H4 (cell line): ENCODE data around the gene CFAP54. TPM values are rescaled to one million over a fixed set of nuclear protein-coding genes. Genes with fewer than 3 reads are reported as not detected.
A peak's percentile ranks its signal among the peaks of the same experiment; 100 is the strongest.

Experiments used
- DNase-seq: peaks from one replicate; pipeline ENCODE4 v3.0.0-alpha.2; 2015; ENCODE audit warnings: low spot score
- total RNA-seq: library from RNA; depleted of rRNA; stranded (reverse); fragments of >200 nt; shearing (Covaris generic); gene quantifications from 2 replicates; pipeline ENCODE4 v1.2.3, GENCODE V29; 2014

CFAP54 gene
- total RNA-seq, 1 experiment from 2014 or later: 0.64 TPM

GRCh38 chr12:96743606-96744005, 254.2 kb downstream of the CFAP54 start:
- DNase-seq: no peak

DNA sequence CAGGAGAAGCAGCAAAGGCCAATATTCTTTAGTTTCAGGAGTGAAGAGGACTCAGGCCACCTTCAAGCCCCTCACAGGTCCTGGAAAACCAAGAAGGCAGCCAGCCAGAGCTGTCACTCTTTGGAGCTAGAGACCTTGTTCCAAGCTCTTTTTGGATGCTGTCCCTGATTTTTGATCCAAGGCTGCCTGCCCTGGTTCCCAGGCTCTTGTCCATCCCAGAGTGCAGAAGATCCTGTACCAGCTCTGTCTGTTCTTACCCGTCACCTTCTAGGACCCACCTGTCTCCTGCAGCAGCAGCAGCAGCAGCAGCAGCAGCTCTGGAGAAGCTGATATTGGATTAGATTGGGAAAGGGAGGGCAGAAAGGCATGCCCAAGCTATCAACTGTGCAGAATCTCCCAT, 260.6 kb downstream of the CFAP54 start:
- no peak for DNase-seq

DNA sequence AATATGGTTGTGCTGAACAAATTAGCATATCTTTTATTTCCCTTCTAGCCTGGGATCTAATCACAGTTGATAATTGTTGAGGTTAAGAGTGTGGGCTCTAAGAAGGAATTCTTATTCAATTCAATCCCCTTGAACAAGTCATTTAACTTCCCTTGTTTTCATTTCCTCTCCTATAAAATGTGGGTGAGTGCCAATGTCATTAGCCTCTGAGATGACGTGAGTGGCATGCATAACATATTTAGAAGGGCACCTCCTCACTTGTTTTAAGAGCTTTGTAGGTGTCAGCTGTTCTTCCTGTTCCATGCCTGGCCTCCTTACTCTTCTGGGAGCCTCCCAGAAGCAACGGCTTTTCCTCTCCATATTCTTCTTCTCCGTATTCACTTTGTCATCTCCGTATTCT, 262.2 kb downstream of the CFAP54 start:
- DNase-seq: no peak

- no peak for DNase-seq
Observed at GRCh38 chr12:96752211-96752610, 262.8 kb downstream of the CFAP54 start.

- DNase-seq: no peak
Observed at GRCh38 chr12:96766232-96766631, 276.9 kb downstream of the CFAP54 start.

- DNase-seq: no peak
Observed at GRCh38 chr12:96769400-96769799, 280.0 kb downstream of the CFAP54 start.

- DNase-seq: no peak
Observed at GRCh38 chr12:96770219-96771102, 281.1 kb downstream of the CFAP54 start.

- no peak for DNase-seq
Observed at GRCh38 chr12:96773031-96773430, 283.7 kb downstream of the CFAP54 start.

GRCh38 chr12:96774496-96775256, 285.3 kb downstream of the CFAP54 start:
- DNase-seq: no peak

DNA sequence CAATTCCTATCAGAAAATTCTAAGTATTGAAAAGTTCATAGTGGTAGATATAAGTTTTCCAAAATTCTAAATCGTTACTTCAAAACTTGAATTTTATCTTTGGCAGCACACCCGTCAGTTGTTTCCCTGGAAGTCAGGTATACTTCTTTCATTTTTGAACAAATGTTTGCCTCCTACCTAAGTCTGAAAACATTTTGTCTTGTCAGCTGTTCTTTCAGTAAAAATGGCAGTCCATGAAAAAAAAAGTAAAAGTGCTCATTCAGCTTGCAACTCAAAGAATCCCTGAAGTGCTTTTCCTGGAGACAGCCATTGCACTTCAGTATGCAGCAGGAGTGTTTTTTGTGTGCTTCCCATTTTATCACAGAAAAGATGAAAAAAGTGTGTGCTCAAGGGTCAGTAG, 287.5 kb downstream of the CFAP54 start:
- no peak for DNase-seq

DNA sequence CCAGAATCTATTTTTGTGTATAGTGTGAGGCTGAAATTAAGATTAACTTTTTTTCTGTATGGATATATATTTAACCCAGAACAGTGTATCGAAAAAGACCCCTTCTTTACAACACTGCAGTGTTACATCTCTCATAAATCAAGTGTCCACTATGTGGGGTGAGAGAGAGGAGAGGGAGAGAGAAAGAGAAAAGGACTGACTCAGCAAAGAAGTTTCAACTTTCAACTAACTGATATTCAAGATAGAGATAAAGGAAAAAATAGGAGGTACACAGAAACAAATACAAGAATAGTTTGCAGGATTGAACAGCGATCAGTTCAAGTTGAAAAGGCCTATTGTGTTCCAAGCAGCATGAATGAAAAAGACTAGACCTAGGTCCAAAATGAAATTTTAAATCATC, 291.0 kb downstream of the CFAP54 start:
- DNase-seq: no peak

- no peak for DNase-seq
Observed at GRCh38 chr12:96786791-96787190, 297.4 kb downstream of the CFAP54 start.

- no peak for DNase-seq
Observed at GRCh38 chr12:96803969-96804368, 314.6 kb downstream of the CFAP54 start.

DNA sequence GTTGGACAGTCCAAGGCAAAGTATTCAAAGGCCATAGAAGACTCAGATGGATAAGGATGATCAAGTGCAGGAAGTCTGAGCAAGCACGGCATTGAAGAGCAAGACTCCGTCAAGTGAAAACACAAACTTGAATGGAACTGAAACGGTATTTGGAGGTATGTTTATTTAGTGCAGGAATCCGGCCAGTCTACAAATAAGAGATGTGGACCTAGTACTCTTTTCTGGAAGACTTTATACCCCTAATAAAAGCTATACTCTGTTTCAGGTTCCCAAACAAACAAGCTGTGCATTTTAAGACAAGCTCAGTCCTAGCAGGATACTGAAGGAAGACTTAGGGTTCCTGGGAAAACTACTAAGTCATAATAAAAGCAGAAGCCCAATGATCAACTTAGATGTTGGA, 316.9 kb downstream of the CFAP54 start:
- no peak for DNase-seq

GRCh38 chr12:96807741-96808140, 318.4 kb downstream of the CFAP54 start:
- no peak for DNase-seq

DNA sequence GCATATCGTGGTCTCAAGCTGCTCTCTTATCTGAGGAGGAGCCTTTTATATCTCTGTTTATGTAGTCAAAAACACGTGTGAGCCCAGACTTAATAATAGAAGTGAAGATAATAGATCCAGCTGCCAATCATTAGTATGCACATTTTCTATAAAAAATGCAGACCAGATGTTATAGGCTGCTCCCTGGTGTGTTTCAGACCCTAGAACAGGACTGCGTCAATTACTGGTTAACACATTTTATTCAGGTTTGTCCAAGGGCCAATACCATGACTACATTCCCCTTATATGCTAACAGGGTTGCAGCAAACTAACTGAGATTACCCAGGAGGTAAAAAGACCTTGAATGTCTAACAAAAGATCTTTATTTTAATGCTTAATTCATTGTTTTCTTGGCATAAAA, 319.2 kb downstream of the CFAP54 start:
- DNase-seq: no peak

GRCh38 chr12:96809522-96809921, 320.1 kb downstream of the CFAP54 start:
- no peak for DNase-seq

- no peak for DNase-seq
Observed at GRCh38 chr12:96810057-96810456, 320.7 kb downstream of the CFAP54 start.

- DNase-seq: no peak
Observed at GRCh38 chr12:96810477-96810876, 321.1 kb downstream of the CFAP54 start.

DNA sequence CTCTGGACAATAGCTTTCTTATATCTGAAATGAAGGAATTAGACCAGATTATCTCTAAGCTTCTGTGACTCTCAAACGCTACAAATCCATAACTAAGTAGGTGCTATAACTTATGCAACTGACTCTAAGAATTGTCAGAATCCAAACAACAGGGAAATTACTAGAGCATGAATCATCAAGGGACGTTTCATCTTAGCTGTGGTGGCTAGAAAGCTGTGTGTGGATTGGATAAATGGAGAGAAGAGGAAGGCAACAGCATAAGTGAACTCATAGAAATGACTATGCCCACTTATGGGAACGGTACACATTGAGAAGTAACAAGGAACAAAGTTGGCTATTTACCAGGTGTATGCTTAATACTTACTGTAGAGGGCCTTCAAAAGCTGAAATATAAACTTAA, 321.7 kb downstream of the CFAP54 start:
- peak; percentile 80 for DNase-seq

DNA sequence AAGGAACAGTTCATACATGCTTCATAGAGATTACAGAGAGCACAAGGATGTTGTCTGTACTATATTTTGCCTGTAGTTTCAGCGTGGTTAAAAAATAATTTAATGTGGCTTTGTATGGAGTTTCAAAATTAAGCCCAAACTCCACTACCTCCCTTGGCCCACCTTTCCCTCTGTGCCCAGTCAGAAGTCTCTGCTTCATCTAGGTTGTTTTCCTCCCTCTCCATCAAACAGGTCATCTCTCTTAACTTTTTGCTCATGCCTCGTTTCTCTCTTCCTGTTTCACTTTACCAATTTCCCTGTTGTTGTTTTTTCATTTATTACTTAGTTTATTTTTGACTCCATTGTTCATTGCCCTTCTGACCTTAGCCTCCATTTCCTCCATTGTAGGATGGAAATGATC, 322.8 kb downstream of the CFAP54 start:
- no peak for DNase-seq

GRCh38 chr12:96814200-96814599, 324.8 kb downstream of the CFAP54 start:
- peak; percentile 11 for DNase-seq

DNA sequence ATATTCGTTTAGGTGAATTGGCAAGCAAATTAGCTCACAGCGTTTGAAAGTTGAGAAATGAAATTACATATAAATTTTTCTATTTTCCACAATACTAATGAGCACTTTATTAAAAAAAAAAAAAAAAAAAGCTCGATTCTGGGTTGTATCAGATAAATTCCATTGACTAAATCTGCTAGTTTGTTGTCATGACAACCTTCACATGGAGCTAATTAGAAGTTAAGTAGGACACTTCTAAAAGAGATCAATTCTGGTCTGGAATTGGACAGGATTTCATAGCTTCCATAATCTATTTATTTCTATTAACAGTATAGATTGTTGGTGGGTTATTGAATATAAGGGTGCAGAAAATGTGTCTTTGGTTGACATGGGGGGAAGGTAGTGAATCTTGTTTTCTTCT, 332.2 kb downstream of the CFAP54 start:
- no peak for DNase-seq
